NCI-H345 treated with DMSO at 0.1 percent for 48 hours (cell line): ENCODE results near the gene DYRK2.

Source experiments
- DNase-seq: peaks from one replicate; lab custom pipeline; 2025; ENCODE audit not compliant: unreplicated experiment; lab: John Stamatoyannopoulos, UW

DYRK2 gene

GRCh38 chr12:67701121-67701520 is 52.6 kb downstream of the DYRK2 start:
- no peak for DNase-seq

GRCh38 chr12:67702136-67702535 is 53.6 kb downstream of the DYRK2 start:
- no peak for DNase-seq

GRCh38 chr12:67704071-67704470 is 55.5 kb downstream of the DYRK2 start:
- no peak for DNase-seq

GRCh38 chr12:67705394-67706370 is 57.1 kb downstream of the DYRK2 start:
- no peak for DNase-seq

- DNase-seq = no peak
Observed at GRCh38 chr12:67709367-67709954, 60.9 kb downstream of the DYRK2 start.

- DNase-seq = no peak
Observed at GRCh38 chr12:67710582-67710981, 62.0 kb downstream of the DYRK2 start.

GRCh38 chr12:67712011-67712410 is 63.5 kb downstream of the DYRK2 start:
- DNase-seq = no peak

GRCh38 chr12:67714648-67715047 is 66.1 kb downstream of the DYRK2 start:
- DNase-seq = no peak
